Esophagus muscularis mucosa (tissue), 4 donors: ENCODE results near the gene ZNF28.
"Not testable (repeated sequence)": the region's sequence is repeated elsewhere in the genome, so short reads cannot be mapped to it uniquely, and the experiment has no call there.

Source experiments
- CTCF ChIP-seq, 3 experiments: fragments of 200-600 bp in 2 of 3; fragments of 450-650 bp in 1 of 3; sonication (generic) in 2 of 3; IDR thresholded peaks; one replicate each; pipeline ENCODE4 v1.5.1; 2017 to 2019; ENCODE audit warnings: antibody characterized with exemption in 3 of 3, mild to moderate bottlenecking in 2 of 3, moderate library complexity in 1 of 3
- EP300 ChIP-seq: sonication (generic); formaldehyde crosslinking; IDR thresholded peaks from one replicate; pipeline ENCODE4 v1.6.1; 2017; ENCODE audit warnings: antibody characterized with exemption
- POLR2AphosphoS5 ChIP-seq, 2 donors: sonication (generic); formaldehyde crosslinking; IDR thresholded peaks; one replicate each; pipeline ENCODE4 v1.6.1; 2017; ENCODE audit warnings: antibody characterized with exemption in 2 of 2

- TF ChIP-seq POLR2AphosphoS5 (IDR thresholded peaks at IDR 0.05) (peak; percentile 83 to 86), CTCF (IDR thresholded peaks at IDR 0.05) (peak in 2 of 3 experiments; percentile 38 to 45)
- not testable (repeated sequence) for TF ChIP-seq EP300
Measured at GRCh38 chr19:52786464-52787354, 34.7 kb downstream of the ZNF28 start, which contains the start of gene ZNF600.
